K562 (cell line): Measurements from ENCODE around the gene OR4K13.

Experiments used
- CAMTA2 ChIP-seq: fragments of 250-450 bp; sonication (Bioruptor Pico); conservative IDR thresholded peaks from 2 replicates; pipeline ENCODE4 v1.5.1; 2022
- GABPB1 ChIP-seq: sonication (generic); formaldehyde crosslinking; IDR thresholded peaks from 2 replicates; pipeline ENCODE4 v1.8.0; 2022; ENCODE audit warnings: mild to moderate bottlenecking, missing genetic modification reagents
- TF ChIP-seq, protein P1 (sequence below): fragments of 450-650 bp; IDR thresholded peaks from 2 replicates; pipeline ENCODE4 v1.7.0; 2016; ENCODE audit warnings: borderline replicate concordance

DNA sequence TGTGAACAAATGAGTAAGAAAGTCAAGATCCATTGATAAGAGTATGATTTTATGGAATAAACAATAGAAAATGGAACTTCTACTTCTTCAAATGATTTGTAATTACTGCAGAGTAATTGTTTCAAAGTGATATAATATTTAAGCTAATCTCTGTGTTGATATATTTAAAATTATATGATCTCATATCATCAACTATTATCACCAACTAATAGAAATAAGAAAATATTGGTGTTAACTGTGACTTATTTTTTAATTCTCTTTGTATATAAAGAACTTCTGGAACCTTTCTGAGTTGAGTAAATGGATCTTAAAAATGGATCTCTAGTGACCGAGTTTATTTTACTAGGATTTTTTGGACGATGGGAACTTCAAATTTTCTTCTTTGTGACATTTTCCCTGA, 23.9 kb upstream of the OR4K13 start, which contains the start of gene OR4L1:
- TF ChIP-seq GABPB1 (no peak), CAMTA2 (CRISPR knock-in tag) (no peak)
- TF ChIP-seq, protein P1, sequence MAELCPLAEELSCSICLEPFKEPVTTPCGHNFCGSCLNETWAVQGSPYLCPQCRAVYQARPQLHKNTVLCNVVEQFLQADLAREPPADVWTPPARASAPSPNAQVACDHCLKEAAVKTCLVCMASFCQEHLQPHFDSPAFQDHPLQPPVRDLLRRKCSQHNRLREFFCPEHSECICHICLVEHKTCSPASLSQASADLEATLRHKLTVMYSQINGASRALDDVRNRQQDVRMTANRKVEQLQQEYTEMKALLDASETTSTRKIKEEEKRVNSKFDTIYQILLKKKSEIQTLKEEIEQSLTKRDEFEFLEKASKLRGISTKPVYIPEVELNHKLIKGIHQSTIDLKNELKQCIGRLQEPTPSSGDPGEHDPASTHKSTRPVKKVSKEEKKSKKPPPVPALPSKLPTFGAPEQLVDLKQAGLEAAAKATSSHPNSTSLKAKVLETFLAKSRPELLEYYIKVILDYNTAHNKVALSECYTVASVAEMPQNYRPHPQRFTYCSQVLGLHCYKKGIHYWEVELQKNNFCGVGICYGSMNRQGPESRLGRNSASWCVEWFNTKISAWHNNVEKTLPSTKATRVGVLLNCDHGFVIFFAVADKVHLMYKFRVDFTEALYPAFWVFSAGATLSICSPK: no peak
